Ishikawa (cell line): ENCODE data around the gene NPIPB6.

Experiments
- EP300 ChIP-seq: IDR thresholded peaks from 2 replicates; pipeline ENCODE4 v1.6.1; 2012; ENCODE audit warnings: borderline replicate concordance
- ZBTB7A ChIP-seq: IDR thresholded peaks from 2 replicates; pipeline ENCODE4 v1.6.1; 2012; ENCODE audit warnings: low read depth
- TF ChIP-seq, protein P1 (sequence below): IDR thresholded peaks from 2 replicates; pipeline ENCODE4 v1.6.1; 2012

The NPIPB6 gene

DNA sequence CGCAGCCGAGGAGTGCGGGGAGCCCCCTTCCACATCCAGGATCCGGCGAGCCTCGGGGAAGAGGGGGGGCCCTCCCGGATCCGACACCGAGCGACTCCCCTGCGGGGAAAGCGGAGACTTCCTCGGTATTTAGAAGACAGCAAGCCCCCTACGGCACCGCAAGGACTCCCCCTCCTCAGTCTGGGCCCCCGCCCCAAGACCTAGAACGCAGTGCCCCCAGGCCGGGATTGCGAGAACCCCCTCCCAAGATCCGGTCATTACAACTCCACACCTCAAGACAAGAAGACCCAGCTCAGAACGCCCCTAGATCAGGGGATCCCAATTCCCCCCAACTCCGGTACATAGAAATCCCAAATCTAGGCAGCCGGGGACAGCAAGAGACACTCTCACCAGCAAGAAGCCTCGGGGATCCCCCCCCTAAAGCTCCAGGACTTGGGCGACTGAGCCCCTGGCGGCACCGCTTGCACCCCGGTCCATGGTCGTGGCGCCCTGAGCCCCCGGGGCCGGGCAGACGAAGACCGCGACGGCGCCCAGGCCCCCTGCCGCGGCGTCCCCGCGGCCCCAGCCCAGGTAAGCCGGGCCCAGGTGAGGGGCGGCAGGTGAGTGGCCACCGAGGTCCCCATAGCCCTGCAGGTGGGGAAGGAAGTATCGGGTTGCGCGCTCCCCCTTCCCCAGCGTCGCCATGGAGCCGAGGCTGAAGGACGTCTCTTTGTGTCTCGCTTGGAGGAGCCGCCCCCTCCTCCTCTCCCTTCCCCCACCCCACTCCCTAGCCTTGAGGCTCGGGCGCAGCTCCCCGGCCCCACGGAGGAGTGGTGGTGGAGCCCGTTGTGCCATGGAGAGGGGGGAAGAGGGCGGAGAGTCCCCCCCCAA is 70.3 kb downstream of the NPIPB6 start:
- TF ChIP-seq EP300 (no peak), ZBTB7A (peak; percentile 95)
- TF ChIP-seq, protein P1, sequence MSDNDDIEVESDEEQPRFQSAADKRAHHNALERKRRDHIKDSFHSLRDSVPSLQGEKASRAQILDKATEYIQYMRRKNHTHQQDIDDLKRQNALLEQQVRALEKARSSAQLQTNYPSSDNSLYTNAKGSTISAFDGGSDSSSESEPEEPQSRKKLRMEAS = no peak
